NCI-H2029 (cell line): ENCODE measurements around the gene ST7.
A peak's percentile ranks its signal among the peaks of the same experiment; 100 is the strongest.
"Not testable (repeated sequence)": the region's sequence is repeated elsewhere in the genome, so short reads cannot be mapped to it uniquely, and the experiment has no call there.

ENCODE experiments used
- DNase-seq: peaks from one replicate; lab custom pipeline; 2025; lab: John Stamatoyannopoulos, UW

ST7 gene, protein sequence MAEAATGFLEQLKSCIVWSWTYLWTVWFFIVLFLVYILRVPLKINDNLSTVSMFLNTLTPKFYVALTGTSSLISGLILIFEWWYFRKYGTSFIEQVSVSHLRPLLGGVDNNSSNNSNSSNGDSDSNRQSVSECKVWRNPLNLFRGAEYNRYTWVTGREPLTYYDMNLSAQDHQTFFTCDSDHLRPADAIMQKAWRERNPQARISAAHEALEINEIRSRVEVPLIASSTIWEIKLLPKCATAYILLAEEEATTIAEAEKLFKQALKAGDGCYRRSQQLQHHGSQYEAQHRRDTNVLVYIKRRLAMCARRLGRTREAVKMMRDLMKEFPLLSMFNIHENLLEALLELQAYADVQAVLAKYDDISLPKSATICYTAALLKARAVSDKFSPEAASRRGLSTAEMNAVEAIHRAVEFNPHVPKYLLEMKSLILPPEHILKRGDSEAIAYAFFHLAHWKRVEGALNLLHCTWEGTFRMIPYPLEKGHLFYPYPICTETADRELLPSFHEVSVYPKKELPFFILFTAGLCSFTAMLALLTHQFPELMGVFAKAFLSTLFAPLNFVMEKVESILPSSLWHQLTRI

DNA sequence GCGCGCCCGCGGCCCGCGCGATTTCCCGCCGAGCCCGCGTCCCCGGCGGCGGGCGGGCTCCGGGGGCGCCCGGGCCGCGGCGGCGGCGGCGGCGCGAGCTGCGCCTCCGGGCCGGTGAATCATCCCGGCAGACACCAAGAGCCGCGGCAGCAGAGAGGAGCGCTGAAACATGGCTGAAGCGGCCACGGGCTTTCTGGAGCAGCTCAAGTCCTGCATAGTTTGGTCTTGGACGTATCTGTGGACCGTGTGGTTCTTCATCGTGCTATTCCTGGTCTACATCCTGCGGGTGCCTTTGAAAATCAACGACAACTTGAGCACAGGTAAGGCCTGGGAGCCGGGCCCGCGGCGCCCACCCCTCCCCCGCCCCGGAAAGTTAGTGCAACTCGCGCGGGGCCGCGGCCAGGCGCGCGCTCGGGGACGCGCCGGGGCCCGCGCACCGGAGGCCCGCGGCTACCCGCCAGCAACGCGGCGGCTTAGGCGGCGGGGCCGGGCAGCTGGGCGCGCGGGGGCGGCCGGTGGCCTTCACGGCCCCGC, at the start of gene ST7:
TSS of gene ST7 (plus strand) at position 130 of the 534 bp plus-strand sequence. CDS start at position 170, 40 bp downstream.
- peak; percentile 60 for DNase-seq

DNA sequence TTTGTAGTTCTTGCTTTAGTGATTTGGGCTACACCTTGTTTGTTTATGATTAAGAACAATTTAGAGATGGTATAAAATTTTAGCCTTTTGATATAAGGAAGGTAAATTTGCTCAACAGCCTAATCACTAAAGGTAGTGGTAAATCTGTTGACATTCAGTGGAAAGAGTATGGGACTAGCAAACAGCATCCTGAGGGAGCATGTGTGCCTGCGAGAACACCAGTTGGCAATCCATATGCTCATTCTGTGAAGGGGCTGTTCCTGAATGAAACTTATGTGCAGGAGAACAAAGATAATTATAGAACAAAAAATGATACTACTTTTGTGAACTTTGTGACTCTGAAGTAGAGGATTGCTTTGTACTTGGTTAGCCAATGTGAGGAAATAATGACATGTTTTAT, 46.9 kb upstream of the ST7 start:
- no peak for DNase-seq

DNA sequence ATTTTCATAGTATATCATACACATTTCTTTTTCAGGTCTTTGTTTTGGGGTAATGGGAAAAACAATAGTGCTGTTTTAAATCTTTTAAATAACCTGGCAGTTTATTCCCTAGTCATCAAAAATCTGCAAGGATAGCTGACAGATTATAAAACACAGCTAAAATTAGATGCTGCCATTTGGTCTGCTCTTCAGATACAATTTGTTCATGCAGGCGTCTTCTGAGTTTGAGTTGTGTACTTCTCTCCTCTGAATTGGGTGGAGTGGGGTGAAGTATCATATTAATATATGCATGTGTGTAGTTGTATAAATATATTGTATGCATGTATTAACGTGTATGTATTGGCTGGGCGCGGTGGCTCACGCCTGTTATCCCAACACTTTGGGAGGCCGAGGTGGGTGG, 42.9 kb upstream of the ST7 start:
- DNase-seq = no peak

DNA sequence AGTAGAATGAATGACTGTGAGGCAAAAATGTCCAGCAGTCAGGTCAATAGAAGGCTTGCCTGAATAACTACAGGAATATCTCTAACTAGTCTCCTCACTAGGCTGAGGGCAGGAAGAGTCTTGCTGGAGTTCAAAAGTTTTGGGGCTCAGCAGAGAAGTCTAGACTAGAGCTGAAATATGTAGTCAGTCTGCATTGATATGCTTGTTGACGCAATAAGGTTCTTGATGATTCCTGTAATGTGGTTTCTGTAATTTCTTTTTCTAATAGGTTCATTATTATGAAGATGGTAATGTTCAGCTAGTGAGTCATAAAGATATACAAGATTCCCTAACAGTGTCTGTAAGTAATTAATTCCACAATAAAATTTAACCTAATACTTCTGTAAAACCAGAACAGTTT, 41.5 kb upstream of the ST7 start:
- no peak for DNase-seq

DNA sequence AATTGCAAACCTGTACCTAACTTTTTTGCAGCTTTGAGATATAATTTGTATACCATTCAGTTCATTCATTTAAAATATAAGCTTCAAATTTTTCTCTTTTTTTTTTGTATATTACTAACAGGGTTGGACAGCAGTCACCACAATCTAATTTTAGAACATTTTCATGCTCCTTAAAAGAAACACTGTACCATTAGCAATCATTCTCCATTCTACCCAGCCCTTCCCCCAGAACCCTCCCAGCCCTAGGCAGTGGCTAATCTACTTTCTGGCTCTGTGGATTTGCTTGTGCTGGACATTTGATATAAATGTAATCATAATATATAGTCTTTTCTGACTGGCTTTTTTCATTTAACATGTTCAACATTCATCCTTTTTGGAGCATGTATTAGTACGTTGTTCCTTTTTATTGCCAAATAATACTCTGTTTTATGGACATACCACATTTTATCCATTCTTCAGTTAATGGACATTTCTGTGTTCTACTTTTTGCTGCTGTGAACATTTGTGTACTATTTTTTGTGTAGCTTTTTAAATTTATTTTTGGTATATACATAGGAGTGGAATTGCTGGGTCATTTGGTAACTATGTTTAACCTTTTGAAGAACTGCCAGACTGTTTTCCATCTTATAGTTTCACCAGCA, 40.9 kb upstream of the ST7 start:
- DNase-seq = no peak

DNA sequence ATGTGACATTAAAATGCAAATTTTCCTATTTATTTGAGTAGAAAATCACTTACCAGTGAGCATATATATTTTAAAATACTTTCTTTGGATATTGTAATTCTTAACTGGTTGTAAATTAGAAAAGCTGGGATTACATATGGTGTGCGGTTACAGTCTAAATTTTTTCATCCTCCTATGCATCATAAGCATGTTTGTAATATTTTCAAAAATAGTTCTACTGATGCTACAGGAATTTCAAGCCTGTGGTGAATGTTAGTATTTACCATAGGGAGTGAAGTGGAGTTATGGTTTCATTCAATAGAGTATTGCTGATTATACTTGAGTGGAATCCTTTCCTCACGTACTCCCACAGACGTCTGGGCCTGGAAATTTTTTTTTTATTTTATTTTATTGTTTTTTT, 34.6 kb upstream of the ST7 start:
- DNase-seq = no peak

DNA sequence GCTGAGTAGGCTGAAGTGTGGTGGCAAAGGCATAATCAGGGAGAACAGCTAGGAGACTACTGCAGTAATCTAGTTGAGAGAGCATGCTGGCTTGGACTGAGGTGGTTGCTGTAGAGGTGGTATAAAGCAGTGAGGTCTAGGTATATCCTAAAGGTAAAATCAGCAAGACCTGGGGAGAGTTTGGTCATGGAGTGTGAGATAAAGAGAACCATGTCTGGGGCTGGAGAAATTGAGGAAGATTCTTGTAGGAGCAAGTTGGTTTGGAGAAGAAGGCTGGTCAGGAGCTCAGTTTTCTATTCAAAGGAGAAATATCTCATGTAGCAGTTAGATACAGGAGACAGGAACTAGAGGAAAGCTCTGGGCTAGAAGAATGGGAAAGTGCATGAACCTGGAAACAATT, 32.9 kb upstream of the ST7 start:
- no peak for DNase-seq

DNA sequence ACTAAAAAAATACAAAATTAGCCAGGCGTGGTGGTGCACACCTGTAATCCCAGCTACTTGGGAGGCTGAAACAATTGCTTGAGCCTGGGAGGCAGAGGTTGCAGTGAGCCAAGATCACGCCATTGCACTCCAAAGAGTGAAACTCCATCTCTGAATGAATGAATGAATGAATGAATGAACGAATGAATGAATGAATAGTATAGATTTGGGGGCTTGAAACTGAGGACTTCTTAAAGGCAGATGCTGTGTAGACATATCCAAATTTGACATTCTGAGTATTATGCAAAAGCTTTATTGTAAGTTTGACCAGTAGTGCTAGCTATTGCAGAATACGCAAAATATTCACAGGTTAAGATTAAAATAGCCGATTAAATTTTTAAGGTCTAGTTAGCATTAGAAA, 30.8 kb upstream of the ST7 start:
- DNase-seq = no peak

DNA sequence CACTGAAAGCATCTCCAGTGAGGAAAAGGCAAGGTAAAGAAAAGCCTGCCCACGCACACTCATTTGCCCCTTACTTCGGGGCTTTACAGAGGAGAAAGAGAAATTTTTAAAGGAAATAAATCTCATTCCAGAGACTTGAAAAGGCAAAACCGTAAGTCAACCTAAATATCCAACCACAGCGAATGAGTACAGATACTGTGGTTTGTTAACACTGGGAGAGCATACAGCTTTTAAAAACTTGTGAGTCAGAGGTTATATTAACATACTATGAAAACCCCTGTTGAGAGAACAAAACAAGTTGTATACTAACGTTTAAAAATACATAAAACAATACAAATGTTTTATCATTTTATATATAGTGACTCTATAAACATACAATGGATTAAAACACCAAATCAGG, 28.6 kb upstream of the ST7 start:
- DNase-seq = no peak

DNA sequence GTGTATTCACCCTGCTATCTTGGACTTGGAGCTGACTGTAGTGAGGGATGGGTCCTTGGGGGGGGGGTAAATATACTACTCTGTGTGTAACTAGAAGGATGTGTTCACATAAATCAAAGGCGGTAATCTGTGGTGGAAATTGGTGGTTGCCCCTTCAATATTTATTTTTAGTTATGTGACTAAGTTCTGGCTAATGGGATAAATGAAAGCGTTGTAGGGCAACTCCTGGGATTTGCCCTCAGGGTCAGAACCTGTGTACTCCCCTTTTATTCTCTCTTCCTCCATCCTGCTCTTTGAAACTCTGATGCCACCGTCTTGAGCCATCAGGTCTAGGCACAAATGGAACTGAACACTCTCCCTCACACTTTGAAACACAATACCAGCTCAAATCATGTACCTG, 24.3 kb upstream of the ST7 start:
- no peak for DNase-seq

DNA sequence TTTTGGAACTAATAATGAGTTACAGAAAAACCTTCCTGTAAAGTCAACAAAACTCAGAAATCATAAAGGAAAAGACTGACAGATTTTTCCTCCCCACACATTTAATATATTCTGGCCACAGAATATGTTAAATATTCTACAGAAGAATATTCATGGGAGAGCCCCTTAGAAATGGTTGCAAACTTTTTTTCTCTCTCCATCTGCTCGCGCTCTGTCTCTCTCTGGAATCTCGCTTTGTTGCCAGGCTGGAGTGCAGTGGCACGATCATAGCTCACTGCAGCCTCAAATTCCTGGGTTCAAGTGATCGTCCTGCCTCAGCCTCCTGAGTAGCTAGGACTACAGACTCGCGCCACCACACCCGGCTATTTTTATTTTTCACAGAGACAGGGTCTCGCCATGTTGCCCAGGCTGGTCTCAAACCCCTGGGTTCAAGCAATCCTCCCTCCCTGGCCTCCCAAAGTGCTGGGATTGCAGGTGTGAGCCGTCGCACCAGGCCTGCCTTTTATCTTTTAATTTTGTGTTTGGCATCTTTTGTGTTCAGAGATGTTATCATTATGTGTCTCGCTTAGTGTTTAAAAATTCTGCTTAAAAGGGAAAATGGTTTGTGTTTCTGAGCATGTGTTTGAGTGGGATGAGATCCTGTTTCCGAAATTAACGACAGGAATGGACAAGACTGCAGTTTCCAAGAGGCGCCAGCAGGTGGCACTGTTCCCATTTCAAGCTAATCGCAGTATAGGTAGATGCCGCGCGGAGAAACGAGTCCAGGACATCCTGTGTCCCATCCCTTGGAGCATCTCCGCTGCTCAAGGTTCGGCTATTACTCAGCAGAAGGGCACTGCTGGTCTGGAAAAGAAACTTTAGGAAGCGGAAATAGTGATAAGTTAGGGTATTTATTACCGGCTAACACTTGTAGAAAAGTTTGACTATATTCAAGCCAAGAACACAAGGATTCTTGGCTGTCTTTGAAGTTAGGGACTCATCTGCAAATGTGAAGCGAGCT, 23.1 kb upstream of the ST7 start:
- DNase-seq = peak; percentile 68

DNA sequence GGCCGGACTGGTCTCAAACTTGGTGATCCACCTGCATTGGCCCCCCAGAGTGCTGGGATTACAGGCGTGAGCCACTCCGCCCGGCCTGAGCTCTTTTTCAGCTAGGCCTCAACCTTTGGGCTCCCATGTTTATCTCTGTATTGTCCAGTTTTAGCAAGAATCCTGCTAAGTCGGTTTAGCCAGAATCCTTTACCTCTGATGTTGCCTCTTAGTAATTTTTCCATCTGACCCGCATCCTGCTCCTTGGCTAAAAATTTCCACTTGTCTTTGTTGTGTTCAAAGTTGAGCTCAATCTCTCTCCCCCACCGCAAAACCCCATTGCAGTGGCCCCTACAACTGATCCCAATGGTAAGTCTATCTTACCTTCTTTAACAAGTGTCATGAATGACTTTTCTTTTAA, 20.7 kb upstream of the ST7 start:
- DNase-seq = no peak

DNA sequence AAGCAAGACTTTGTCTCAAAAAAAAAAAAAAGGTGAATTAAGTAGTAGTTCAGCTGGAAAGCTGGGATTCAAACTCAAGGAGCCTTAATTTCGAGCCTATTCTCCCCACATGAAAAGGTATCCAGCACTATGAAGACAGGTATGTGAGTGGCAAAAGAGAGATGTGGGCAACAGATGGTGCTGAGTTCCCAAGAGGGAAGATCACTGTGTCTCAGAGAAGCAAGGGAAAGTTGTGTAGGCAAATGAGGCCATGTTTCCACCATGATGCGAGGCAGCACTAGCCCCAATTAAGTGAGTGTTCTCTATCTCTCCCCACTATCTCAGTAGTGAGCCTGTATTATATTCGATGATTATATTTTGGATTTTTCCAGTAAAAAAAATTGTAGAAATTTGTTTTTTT, 19.8 kb upstream of the ST7 start:
- DNase-seq = no peak

DNA sequence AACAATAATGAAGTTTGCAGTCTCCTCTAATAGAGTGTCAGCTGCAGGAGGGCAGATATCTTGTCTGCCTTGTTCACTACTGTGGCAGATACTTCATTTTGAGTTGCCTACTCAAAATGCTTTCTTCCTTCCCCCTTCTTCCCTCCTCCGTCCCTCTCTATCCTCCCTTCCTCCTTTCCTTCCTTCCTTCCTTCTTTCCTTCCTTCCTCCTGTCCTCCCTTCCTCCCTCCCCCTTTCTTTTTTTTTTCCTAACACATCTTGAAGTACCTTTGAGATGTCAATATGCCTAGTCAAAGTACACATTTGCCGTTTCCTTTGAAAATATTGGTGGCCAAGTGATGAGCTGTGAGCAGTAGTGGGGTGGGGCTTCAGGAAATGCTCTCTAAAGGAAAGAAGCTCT, 18.7 kb upstream of the ST7 start:
- DNase-seq = no peak

DNA sequence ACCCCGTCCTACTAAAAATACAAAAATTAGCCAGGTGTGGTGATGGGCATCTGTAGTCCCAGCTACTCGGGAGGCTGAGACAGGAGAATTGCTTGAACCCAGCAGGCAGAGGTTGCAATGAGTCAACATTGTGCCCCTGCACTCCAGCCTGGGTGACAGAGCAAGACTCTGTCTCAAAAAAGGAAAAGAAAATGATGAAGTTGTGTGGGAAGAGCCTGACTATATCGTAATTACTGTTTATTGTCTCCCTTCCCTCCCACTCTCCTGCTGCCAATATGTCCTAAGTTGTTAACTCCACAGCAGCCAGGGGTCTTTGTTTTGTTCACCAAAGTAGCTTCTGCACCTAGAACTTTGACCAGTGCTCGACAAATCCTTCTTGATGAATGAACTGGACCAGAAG, 16.5 kb upstream of the ST7 start:
- DNase-seq = not testable (repeated sequence)

DNA sequence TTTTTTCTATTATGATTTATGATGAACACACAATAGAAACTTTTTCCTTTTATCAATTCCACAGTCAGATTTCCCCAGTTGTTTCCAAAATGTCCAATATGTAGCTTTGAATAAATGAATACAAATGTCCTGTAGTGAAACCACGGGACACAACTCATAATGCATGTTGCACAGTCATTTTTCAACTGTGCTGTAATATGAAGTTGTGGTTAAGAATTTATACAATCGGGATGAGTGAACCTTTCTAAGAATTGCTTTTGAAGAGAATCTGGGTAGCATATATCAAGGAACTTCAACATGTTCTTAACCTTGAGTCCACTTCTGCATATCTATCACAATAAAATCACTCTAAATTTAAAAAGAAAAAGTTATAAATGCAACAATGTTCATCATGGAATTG, 14.6 kb upstream of the ST7 start:
- no peak for DNase-seq

DNA sequence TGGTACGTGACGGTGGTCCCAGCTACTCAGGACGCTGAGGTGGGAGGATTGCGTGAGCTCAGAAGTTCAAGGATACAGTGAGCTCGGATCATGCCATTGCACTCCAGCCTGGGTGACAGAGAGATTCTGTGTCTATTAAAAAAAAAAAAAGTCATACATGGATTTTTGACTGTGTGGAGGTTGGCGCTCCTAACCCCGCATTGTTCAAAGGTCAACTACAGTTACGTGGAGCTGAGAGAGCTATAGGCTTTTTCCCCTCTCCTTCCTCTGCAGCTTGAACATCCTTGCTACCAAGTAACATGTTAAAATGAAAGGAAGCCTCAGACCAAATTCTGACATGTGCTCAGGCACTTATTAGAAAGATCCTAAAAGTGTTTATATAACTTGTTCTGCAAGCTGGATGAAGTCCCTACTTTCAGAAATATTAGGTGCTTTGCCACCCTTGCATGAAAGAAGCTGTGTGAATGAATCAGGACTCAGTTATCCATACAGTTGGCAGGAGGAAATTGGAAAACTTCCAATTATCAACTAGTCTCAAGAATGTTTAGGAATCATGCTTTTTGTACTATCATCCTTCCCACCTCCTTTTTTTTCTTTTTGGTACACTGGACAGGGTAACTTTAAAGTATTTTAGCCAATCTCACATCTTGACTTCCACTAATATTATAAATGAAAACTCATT, 12.5 kb upstream of the ST7 start:
- no peak for DNase-seq

DNA sequence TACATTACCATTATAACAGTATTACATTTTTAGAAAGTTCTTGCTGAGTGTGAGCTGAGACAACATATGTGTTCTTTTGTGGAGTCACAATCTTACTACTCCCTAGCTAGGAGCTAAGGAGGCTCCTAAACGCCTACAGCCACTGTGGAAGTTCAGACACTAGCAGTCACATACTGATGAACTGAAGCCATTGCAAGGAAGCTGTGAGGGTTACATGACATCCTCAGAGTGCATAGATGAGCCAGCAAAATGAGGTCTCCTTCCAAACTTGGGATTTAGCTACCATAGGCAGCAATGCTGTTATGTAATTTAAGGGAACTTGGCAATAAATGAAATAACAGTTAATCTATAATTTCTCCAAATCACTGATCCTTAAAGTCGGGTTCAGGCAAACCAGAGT, 10.8 kb upstream of the ST7 start:
- no peak for DNase-seq

DNA sequence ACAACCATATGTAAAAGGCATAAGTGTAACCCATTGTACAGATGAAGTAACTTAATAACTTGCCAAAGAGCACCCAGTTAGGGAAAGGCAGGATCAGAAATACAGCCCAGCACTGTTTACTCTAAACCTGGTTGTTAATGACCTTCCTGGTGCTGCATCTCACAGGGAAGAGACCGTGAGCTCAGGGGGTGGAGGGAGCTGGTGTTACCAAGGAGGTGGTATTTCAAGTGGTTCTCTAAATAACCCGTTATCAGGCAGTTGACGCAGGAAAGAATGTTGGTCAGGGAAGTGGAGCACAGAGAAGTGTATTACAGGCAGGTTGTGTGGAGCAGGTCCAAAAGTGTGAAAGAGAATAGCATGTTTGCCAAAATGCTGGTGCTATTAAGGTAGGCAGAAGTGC, 4.4 kb upstream of the ST7 start:
- DNase-seq = peak; percentile 69

DNA sequence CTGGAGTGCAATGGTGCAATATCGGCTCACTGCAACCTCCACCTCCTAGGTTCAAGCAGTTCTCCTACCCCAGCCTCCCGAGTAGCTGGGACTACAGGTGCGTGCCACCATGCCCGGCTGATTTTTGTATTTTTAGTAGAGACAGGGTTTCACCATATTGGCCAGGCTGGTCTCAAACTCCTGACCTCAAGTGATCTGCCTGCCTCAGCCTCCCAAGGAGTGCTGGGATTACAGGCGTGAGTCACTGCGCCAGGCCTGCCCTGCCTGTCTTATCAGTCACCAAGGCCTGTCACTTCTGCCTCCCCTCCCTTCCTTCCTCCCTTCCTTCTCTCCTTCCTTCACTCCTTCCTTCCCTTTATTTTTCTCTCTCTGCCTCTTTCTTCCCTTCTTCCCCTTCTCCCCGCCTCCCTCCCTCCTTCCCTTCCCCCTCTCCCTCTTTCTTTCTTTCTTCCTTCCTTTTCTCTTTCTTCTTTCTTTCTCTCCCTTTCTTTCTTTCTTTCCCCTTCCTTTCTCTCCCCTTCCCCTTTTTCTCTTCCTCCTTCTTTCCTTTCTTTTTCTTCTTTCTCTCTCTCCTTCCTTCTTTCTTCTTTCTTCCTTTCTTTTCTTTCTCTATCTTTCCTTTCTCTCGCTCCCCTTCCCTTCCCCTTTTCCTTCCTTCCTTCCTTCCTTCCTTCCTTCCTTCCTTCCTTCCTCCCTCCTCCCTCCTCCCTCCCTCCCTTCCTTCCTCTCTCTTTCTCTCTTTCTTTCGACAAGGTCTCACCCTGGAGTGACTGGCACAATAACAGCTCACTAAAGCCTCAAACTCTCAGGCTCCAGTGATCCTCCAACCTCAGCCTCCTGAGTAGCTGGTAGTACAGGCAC, 3.1 kb upstream of the ST7 start:
- no peak for DNase-seq
